ENCODE measurements around the gene NCKAP5. TPM values are rescaled to one million over a fixed set of nuclear protein-coding genes. Genes with fewer than 3 reads are reported as not detected.

NCKAP5 gene
- total and polyA plus RNA-seq, 2 of the 13 experiments (the other 11 are each of a cell fraction or from before 2014, with no cell fraction given): 0.01 TPM; not detected in 1

DNA sequence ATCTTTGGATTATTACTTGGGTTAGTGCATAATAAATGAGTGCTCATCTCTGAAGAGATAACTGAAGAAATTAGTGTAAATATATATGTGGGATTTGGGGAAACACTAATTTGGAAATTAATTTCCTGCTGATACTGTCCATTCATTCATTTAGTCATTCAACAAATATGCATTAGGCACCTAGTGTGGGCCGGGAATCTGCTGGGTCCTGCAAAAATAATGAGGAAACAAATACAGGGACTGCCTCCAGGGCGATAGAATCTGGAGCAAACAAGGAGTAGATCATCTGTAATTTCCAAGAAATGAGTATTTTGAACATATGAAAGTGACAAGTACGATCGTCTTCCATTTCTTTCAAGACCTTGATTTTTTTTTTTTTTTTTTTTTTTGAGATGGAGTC lies 694.5 kb downstream of the NCKAP5 start (continued):
- TF ChIP-seq, protein P1, sequence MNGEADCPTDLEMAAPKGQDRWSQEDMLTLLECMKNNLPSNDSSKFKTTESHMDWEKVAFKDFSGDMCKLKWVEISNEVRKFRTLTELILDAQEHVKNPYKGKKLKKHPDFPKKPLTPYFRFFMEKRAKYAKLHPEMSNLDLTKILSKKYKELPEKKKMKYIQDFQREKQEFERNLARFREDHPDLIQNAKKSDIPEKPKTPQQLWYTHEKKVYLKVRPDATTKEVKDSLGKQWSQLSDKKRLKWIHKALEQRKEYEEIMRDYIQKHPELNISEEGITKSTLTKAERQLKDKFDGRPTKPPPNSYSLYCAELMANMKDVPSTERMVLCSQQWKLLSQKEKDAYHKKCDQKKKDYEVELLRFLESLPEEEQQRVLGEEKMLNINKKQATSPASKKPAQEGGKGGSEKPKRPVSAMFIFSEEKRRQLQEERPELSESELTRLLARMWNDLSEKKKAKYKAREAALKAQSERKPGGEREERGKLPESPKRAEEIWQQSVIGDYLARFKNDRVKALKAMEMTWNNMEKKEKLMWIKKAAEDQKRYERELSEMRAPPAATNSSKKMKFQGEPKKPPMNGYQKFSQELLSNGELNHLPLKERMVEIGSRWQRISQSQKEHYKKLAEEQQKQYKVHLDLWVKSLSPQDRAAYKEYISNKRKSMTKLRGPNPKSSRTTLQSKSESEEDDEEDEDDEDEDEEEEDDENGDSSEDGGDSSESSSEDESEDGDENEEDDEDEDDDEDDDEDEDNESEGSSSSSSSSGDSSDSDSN (CRISPR knock-in tag; IDR thresholded peaks at IDR 0.05): no peak
- TF ChIP-seq ZSCAN25 (CRISPR knock-in tag; IDR thresholded peaks at IDR 0.05): no peak
- TF ChIP-seq, protein P2, sequence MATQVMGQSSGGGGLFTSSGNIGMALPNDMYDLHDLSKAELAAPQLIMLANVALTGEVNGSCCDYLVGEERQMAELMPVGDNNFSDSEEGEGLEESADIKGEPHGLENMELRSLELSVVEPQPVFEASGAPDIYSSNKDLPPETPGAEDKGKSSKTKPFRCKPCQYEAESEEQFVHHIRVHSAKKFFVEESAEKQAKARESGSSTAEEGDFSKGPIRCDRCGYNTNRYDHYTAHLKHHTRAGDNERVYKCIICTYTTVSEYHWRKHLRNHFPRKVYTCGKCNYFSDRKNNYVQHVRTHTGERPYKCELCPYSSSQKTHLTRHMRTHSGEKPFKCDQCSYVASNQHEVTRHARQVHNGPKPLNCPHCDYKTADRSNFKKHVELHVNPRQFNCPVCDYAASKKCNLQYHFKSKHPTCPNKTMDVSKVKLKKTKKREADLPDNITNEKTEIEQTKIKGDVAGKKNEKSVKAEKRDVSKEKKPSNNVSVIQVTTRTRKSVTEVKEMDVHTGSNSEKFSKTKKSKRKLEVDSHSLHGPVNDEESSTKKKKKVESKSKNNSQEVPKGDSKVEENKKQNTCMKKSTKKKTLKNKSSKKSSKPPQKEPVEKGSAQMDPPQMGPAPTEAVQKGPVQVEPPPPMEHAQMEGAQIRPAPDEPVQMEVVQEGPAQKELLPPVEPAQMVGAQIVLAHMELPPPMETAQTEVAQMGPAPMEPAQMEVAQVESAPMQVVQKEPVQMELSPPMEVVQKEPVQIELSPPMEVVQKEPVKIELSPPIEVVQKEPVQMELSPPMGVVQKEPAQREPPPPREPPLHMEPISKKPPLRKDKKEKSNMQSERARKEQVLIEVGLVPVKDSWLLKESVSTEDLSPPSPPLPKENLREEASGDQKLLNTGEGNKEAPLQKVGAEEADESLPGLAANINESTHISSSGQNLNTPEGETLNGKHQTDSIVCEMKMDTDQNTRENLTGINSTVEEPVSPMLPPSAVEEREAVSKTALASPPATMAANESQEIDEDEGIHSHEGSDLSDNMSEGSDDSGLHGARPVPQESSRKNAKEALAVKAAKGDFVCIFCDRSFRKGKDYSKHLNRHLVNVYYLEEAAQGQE (IDR thresholded peaks at IDR 0.05; ENCODE audit: borderline replicate concordance in 1 of 2, low read depth in 1 of 2, low read length in 2 of 2): no peak
- TF ChIP-seq, protein P3, sequence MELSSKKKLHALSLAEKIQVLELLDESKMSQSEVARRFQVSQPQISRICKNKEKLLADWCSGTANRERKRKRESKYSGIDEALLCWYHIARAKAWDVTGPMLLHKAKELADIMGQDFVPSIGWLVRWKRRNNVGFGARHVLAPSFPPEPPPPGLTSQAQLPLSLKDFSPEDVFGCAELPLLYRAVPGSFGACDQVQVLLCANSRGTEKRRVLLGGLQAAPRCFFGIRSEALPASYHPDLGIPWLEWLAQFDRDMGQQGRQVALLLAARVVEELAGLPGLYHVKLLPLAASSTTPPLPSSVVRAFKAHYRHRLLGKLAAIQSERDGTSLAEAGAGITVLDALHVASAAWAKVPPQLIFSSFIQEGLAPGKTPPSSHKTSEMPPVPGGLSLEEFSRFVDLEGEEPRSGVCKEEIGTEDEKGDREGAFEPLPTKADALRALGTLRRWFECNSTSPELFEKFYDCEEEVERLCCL (CRISPR knock-in tag; IDR thresholded peaks at IDR 0.05; ENCODE audit: borderline replicate concordance): no peak
- TF ChIP-seq SAFB2 (CRISPR knock-in tag; IDR thresholded peaks at IDR 0.05; ENCODE audit: borderline replicate concordance, low read depth): no peak
- no peak for TF ChIP-seq ZC3H13 (CRISPR knock-in tag; IDR thresholded peaks at IDR 0.05)
- no peak for TF ChIP-seq ARNT2 (CRISPR knock-in tag; IDR thresholded peaks at IDR 0.05; ENCODE audit: low read depth)
- TF ChIP-seq ZNF615 (CRISPR knock-in tag; IDR thresholded peaks at IDR 0.05; ENCODE audit: borderline replicate concordance): no peak
- TF ChIP-seq PHF21A (CRISPR knock-in tag; IDR thresholded peaks at IDR 0.05): no peak
- TF ChIP-seq MAFF (IDR thresholded peaks at IDR 0.05; ENCODE audit: low read depth, low read length): no peak
- TF ChIP-seq DPF2 (CRISPR knock-in tag; IDR thresholded peaks at IDR 0.05; ENCODE audit: borderline replicate concordance, low read depth): no peak

Measured in HepG2 (cell line).